Measurements from ENCODE around the gene LDB2. TPM values are rescaled to one million over a fixed set of nuclear protein-coding genes. Genes with fewer than 3 reads are reported as not detected.

The LDB2 gene
- total and polyA plus RNA-seq, 2 donors (not counting 1 experiment from before 2014, with no cell fraction given), result not detected

DNA sequence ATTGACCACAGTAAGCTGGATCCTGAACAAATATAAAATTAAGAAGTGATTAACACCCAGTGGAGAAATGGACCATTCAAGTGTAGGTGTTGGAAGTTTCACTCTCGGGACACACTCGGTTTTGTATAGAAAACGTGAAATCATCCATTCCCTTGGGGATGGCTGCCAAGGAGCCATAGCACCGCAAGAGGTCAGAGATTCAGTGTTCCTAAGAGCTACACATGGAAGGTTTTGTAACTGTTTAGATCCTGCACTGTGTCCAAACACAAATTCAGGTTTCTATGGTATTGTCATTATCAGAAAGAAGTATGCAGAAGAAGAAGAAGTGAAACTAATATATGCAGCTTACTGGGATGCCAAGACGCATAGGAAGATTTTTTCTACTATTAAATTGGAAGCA is 281.0 kb downstream of the LDB2 start:
- intact Hi-C loops (cut with micrococcal nuclease), result no loop called here
- ChIA-PET CTCF (no interaction called here), POLR2A (no interaction called here)
- H3K27me3 Mint-ChIP-seq, result no peaks in the 10 kb centered on the region
- ATAC-seq (ENCODE audit: low read depth) (no peak), DNase-seq (no peak)
- H3K9ac ChIP-seq (ENCODE audit: low read length), result no peak overlapping the region
- H3K36me3 ChIP-seq (replicated peaks in 1 of 2; ENCODE audit: control extremely low read depth in 1 of 2, control insufficient read depth in 1 of 2, extremely low read depth in 1 of 2, insufficient read depth in 2 of 2, low read length in 1 of 2), result no peaks in the 10 kb centered on the region
- H2AFZ ChIP-seq (ENCODE audit: insufficient read depth, low read depth, low read length, poor library complexity, severe bottlenecking), result no peak overlapping the region
- 79% methylated on average over 4 of the region's 5 CpGs for WGBS (ENCODE audit: insufficient coverage)
- H3K9me3 Mint-ChIP-seq (ENCODE audit: insufficient read depth), result peaks cover 8% of the 10 kb centered on the region
- H3K4me1 ChIP-seq (ENCODE audit: control insufficient read depth in 2 of 2, insufficient read depth in 2 of 2, low read length in 2 of 2), result no peaks in the 10 kb centered on the region
- H3K79me2 ChIP-seq (ENCODE audit: control insufficient read depth, insufficient read depth, low read length), result no peaks in the 10 kb centered on the region
- no peaks in the 10 kb centered on the region for H3K9me3 ChIP-seq (ENCODE audit: control extremely low read depth in 1 of 3, control insufficient read depth in 2 of 3, insufficient read depth in 1 of 3, low read length in 2 of 3)
- H3K4me2 ChIP-seq (replicated peaks; ENCODE audit: low read depth, low read length, poor library complexity, severe bottlenecking), result no peak overlapping the region
- H3K4me3 ChIP-seq (ENCODE audit: control extremely low read depth in 1 of 5, extremely low read depth in 1 of 5, insufficient read depth in 1 of 5, low read depth in 2 of 5, low read length in 4 of 5), result no peak overlapping the region
- no peak overlapping the region for H3K27ac ChIP-seq (ENCODE audit: low read length in 2 of 2)
- no peak for TF ChIP-seq EZH2 (IDR thresholded peaks at IDR 0.05; ENCODE audit: borderline replicate concordance, insufficient read depth, low read depth, low read length, poor library complexity, severe bottlenecking)
- TF ChIP-seq, protein P1, sequence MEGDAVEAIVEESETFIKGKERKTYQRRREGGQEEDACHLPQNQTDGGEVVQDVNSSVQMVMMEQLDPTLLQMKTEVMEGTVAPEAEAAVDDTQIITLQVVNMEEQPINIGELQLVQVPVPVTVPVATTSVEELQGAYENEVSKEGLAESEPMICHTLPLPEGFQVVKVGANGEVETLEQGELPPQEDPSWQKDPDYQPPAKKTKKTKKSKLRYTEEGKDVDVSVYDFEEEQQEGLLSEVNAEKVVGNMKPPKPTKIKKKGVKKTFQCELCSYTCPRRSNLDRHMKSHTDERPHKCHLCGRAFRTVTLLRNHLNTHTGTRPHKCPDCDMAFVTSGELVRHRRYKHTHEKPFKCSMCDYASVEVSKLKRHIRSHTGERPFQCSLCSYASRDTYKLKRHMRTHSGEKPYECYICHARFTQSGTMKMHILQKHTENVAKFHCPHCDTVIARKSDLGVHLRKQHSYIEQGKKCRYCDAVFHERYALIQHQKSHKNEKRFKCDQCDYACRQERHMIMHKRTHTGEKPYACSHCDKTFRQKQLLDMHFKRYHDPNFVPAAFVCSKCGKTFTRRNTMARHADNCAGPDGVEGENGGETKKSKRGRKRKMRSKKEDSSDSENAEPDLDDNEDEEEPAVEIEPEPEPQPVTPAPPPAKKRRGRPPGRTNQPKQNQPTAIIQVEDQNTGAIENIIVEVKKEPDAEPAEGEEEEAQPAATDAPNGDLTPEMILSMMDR (IDR thresholded peaks at IDR 0.05), result no peak
- no peaks in the 10 kb centered on the region for H4K20me1 ChIP-seq (ENCODE audit: control insufficient read depth, insufficient read depth, low read length, poor library complexity, severe bottlenecking)
- H3K4me1 Mint-ChIP-seq, result no peaks in the 10 kb centered on the region
- no peaks in the 10 kb centered on the region for H3K27me3 ChIP-seq (replicated peaks in 1 of 4; ENCODE audit: control extremely low read depth in 1 of 4, control insufficient read depth in 3 of 4, insufficient read depth in 4 of 4, low read length in 3 of 4)
- no peak overlapping the region for H3K4me3 Mint-ChIP-seq
- no peak overlapping the region for H3K27ac Mint-ChIP-seq

DNA sequence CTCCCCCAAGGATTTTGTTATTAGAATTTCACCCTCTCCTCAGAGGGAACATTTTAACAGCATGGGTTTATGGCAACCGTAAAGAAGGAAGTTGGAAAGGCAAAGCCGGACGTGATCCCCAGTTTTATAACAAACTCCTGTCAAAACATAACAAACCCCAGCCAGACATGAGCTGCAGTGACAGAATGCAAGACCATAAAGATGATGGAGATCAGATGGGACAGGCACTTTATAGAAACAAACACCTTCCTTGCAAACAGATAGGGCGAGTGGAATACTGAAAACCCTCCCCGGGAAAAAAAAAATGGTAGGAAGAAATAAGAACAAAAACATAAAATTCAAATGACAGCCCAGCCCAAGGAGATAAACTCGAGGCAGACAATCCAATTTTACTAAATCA is 281.4 kb downstream of the LDB2 start:
- no peak overlapping the region for H3K4me3 ChIP-seq (ENCODE audit: control extremely low read depth in 1 of 5, extremely low read depth in 1 of 5, insufficient read depth in 1 of 5, low read depth in 2 of 5, low read length in 4 of 5)
- no peak for ATAC-seq (ENCODE audit: low read depth)
- no peaks in the 10 kb centered on the region for H3K4me1 ChIP-seq (ENCODE audit: control insufficient read depth in 2 of 2, insufficient read depth in 2 of 2, low read length in 2 of 2)
- H3K4me2 ChIP-seq (replicated peaks; ENCODE audit: low read depth, low read length, poor library complexity, severe bottlenecking), result no peak overlapping the region
- CTCF ChIA-PET, result no interaction called here
- Mint-ChIP-seq H3K27ac (no peak overlapping the region), H3K9me3 (ENCODE audit: insufficient read depth) (peaks cover 11% of the 10 kb centered on the region), H3K27me3 (no peaks in the 10 kb centered on the region), H3K4me3 (no peak overlapping the region), H3K4me1 (no peaks in the 10 kb centered on the region)
- POLR2A ChIA-PET, result no interaction called here
- intact Hi-C loops (cut with micrococcal nuclease), result no loop called here
- H3K9ac ChIP-seq (ENCODE audit: low read length), result no peak overlapping the region
- H4K20me1 ChIP-seq (ENCODE audit: control insufficient read depth, insufficient read depth, low read length, poor library complexity, severe bottlenecking), result no peaks in the 10 kb centered on the region
- no CpG with 5 or more reads among the region's 6 CpGs for WGBS (ENCODE audit: insufficient coverage)
- H3K9me3 ChIP-seq (ENCODE audit: control extremely low read depth in 1 of 3, control insufficient read depth in 2 of 3, insufficient read depth in 1 of 3, low read length in 2 of 3), result no peaks in the 10 kb centered on the region
- H3K79me2 ChIP-seq (ENCODE audit: control insufficient read depth, insufficient read depth, low read length), result no peaks in the 10 kb centered on the region
- H2AFZ ChIP-seq (ENCODE audit: insufficient read depth, low read depth, low read length, poor library complexity, severe bottlenecking), result no peak overlapping the region
- TF ChIP-seq EZH2 (IDR thresholded peaks at IDR 0.05; ENCODE audit: borderline replicate concordance, insufficient read depth, low read depth, low read length, poor library complexity, severe bottlenecking), result no peak
- TF ChIP-seq, protein P1 (IDR thresholded peaks at IDR 0.05), result no peak
- H3K27me3 ChIP-seq (replicated peaks in 1 of 4; ENCODE audit: control extremely low read depth in 1 of 4, control insufficient read depth in 3 of 4, insufficient read depth in 4 of 4, low read length in 3 of 4), result no peaks in the 10 kb centered on the region
- no peak for DNase-seq
- no peak overlapping the region for H3K27ac ChIP-seq (ENCODE audit: low read length in 2 of 2)
- no peaks in the 10 kb centered on the region for H3K36me3 ChIP-seq (replicated peaks in 1 of 2; ENCODE audit: control extremely low read depth in 1 of 2, control insufficient read depth in 1 of 2, extremely low read depth in 1 of 2, insufficient read depth in 2 of 2, low read length in 1 of 2)
